ENCODE data around the gene CCN5. TPM values are rescaled to one million over a fixed set of nuclear protein-coding genes. Genes with fewer than 3 reads are reported as not detected.

CCN5 gene
- total RNA-seq, 2 donors from 2014 or later = 0.84 to 2.9 TPM

- H3K4me1 ChIP-seq = no peaks in the 10 kb centered on the region
- no peak overlapping the region for H3K27ac ChIP-seq
- intact Hi-C loops (cut with DNase I) = no loop called here
- no peaks in the 10 kb centered on the region for H3K27me3 ChIP-seq
- H3K36me3 ChIP-seq = no peaks in the 10 kb centered on the region
- TF ChIP-seq CTCF (IDR thresholded peaks at IDR 0.05) = no peak
- DNase-seq = peak; percentile 63
- H3K9ac ChIP-seq (ENCODE audit: low read depth in 2 of 2, low read length in 2 of 2) = no peak overlapping the region
- no peak overlapping the region for H3K4me3 ChIP-seq
- no peaks in the 10 kb centered on the region for H3K9me3 ChIP-seq
Measured at GRCh38 chr20:44702776-44703175, 12.4 kb upstream of the CCN5 start.

GRCh38 chr20:44703183-44703925 is 11.8 kb upstream of the CCN5 start:
- no peak for DNase-seq
- no peaks in the 10 kb centered on the region for H3K36me3 ChIP-seq
- H3K27ac ChIP-seq = no peak overlapping the region
- H3K9me3 ChIP-seq = no peaks in the 10 kb centered on the region
- no peaks in the 10 kb centered on the region for H3K4me1 ChIP-seq
- H3K27me3 ChIP-seq = no peaks in the 10 kb centered on the region
- H3K4me3 ChIP-seq = no peak overlapping the region
- no peak for TF ChIP-seq CTCF (IDR thresholded peaks at IDR 0.05)
- intact Hi-C loops (cut with DNase I) = no loop called here
- H3K9ac ChIP-seq (ENCODE audit: low read depth in 2 of 2, low read length in 2 of 2) = no peak overlapping the region

GRCh38 chr20:44703956-44704488 is 11.1 kb upstream of the CCN5 start:
- no peaks in the 10 kb centered on the region for H3K36me3 ChIP-seq
- intact Hi-C loops (cut with DNase I) = no loop called here
- H3K4me1 ChIP-seq = no peaks in the 10 kb centered on the region
- no peak for TF ChIP-seq CTCF (IDR thresholded peaks at IDR 0.05)
- no peaks in the 10 kb centered on the region for H3K9me3 ChIP-seq
- no peak overlapping the region for H3K9ac ChIP-seq (ENCODE audit: low read depth in 2 of 2, low read length in 2 of 2)
- H3K27me3 ChIP-seq = no peaks in the 10 kb centered on the region
- DNase-seq = no peak
- H3K4me3 ChIP-seq = no peak overlapping the region
- no peak overlapping the region for H3K27ac ChIP-seq

GRCh38 chr20:44704551-44704971 is 10.6 kb upstream of the CCN5 start:
- Histone ChIP-seq H3K9me3 (no peaks in the 10 kb centered on the region), H3K9ac (ENCODE audit: low read depth in 2 of 2, low read length in 2 of 2) (no peak overlapping the region)

More at GRCh38 chr20:44704551-44704971, 10.6 kb upstream of the CCN5 start:
- Histone ChIP-seq H3K27ac (no peak overlapping the region), H3K27me3 (no peaks in the 10 kb centered on the region), H3K4me1 (no peaks in the 10 kb centered on the region), H3K4me3 (no peak overlapping the region), H3K36me3 (no peaks in the 10 kb centered on the region)
- DNase-seq = no peak
- TF ChIP-seq CTCF (IDR thresholded peaks at IDR 0.05) = no peak
- intact Hi-C loops (cut with DNase I) = no loop called here

All from colonic mucosa (tissue), 4 donors.